Peyer's patch (tissue), 4 donors: ENCODE data around the gene RMC1.

Experiments
- CTCF ChIP-seq, 6 experiments: fragments of 450-650 bp in 4 of 6; fragments of 200-600 bp in 2 of 6; sonication (generic) in 1 of 6; IDR thresholded peaks; one replicate each; pipeline ENCODE4 v1.5.1; 2017 to 2019; ENCODE audit warnings: antibody characterized with exemption in 6 of 6, mild to moderate bottlenecking in 3 of 6, moderate library complexity in 1 of 6
- POLR2A ChIP-seq, 2 donors: fragments of 450-650 bp; IDR thresholded peaks; one replicate each; pipeline ENCODE4 v1.5.1; 2017; ENCODE audit warnings: antibody characterized with exemption in 2 of 2, mild to moderate bottlenecking in 2 of 2, moderate library complexity in 2 of 2

GRCh38 chr18:23537274-23537673 is 34.0 kb downstream of the RMC1 start:
- no peak for TF ChIP-seq CTCF (IDR thresholded peaks at IDR 0.05)
- no peak for TF ChIP-seq POLR2A (IDR thresholded peaks at IDR 0.05)
